Chondrocyte (in vitro differentiated cells): ENCODE results near the gene DHH. TPM values are rescaled to one million over a fixed set of nuclear protein-coding genes. Genes with fewer than 3 reads are reported as not detected.
"Not testable (repeated sequence)": the region's sequence is repeated elsewhere in the genome, so short reads cannot be mapped to it uniquely, and the experiment has no call there.

Experiments used
- DNase-seq: peaks from one replicate; pipeline ENCODE4 v3.0.0; 2021; ENCODE audit warnings: mixed read lengths, low spot score
- H3K27ac Mint-ChIP-seq: one replicate; pipeline ENCODE4 v1.8.0; 2021; ENCODE audit warnings: mild to moderate bottlenecking, moderate library complexity, mixed read lengths; ENCODE audit not compliant: unreplicated experiment
- H3K27me3 Mint-ChIP-seq: 2 replicates; pipeline ENCODE4 v1.8.0; 2021; ENCODE audit warnings: low read depth, mixed read lengths
- H3K36me3 Mint-ChIP-seq: 2 replicates; pipeline ENCODE4 v1.8.0; 2021; ENCODE audit warnings: low read depth, mixed read lengths
- H3K4me1 Mint-ChIP-seq: 2 replicates; pipeline ENCODE4 v1.8.0; 2021; ENCODE audit warnings: low read depth, mild to moderate bottlenecking, mixed read lengths
- H3K4me3 Mint-ChIP-seq: one replicate; pipeline ENCODE4 v1.8.0; 2021; ENCODE audit warnings: mild to moderate bottlenecking, moderate library complexity, mixed read lengths; ENCODE audit not compliant: unreplicated experiment
- H3K9me3 Mint-ChIP-seq: 2 replicates; pipeline ENCODE4 v1.8.0; 2021; ENCODE audit warnings: low read depth, mixed read lengths
- CTCF ChIP-seq: fragments of 200-600 bp; sonication (generic); IDR thresholded peaks from 2 replicates; pipeline ENCODE4 v1.5.0; 2021; ENCODE audit warnings: antibody characterized with exemption, mild to moderate bottlenecking, moderate library complexity
- total RNA-seq: library from RNA; stranded (reverse); gene quantifications from 3 replicates; pipeline ENCODE4 v1.2.1, GENCODE V29; 2021

The DHH gene
- total RNA-seq, 1 donor from 2014 or later = not detected

- no peaks in the 10 kb centered on the region for H3K27me3 Mint-ChIP-seq
- H3K36me3 Mint-ChIP-seq = no peaks in the 10 kb centered on the region
- peak overlapping the region; percentile 98 for H3K4me3 Mint-ChIP-seq
- H3K9me3 Mint-ChIP-seq = no peaks in the 10 kb centered on the region
- H3K27ac Mint-ChIP-seq = peak overlapping the region; percentile 95
- H3K4me1 Mint-ChIP-seq = peaks cover 17% of the 10 kb centered on the region
- no peak for TF ChIP-seq CTCF
- no peak for DNase-seq
Observed at GRCh38 chr12:49068879-49069506, 25.6 kb downstream of the DHH start.

GRCh38 chr12:49066120-49066519 is 28.5 kb downstream of the DHH start:
- Mint-ChIP-seq H3K4me3 (no peak overlapping the region), H3K27me3 (no peaks in the 10 kb centered on the region), H3K9me3 (no peaks in the 10 kb centered on the region), H3K27ac (no peak overlapping the region), H3K36me3 (no peaks in the 10 kb centered on the region), H3K4me1 (peaks cover 25% of the 10 kb centered on the region)
- no peak for DNase-seq
- no peak for TF ChIP-seq CTCF

GRCh38 chr12:49064767-49065152 is 29.8 kb downstream of the DHH start:
- Mint-ChIP-seq H3K9me3 (no peaks in the 10 kb centered on the region), H3K27me3 (no peaks in the 10 kb centered on the region), H3K4me1 (peaks cover 21% of the 10 kb centered on the region), H3K4me3 (no peak overlapping the region), H3K36me3 (no peaks in the 10 kb centered on the region), H3K27ac (no peak overlapping the region)
- no peak for TF ChIP-seq CTCF
- DNase-seq = no peak

- H3K27ac Mint-ChIP-seq, H3K36me3 Mint-ChIP-seq: not testable (repeated sequence)
- peak; percentile 52 for DNase-seq
Observed at GRCh38 chr12:49061916-49062315, 32.7 kb downstream of the DHH start.

GRCh38 chr12:49061157-49061650 is 33.4 kb downstream of the DHH start:
- Mint-ChIP-seq H3K4me1 (peaks cover 41% of the 10 kb centered on the region), H3K4me3 (peak overlapping the region; percentile 95), H3K27ac (peak overlapping the region; percentile 97), H3K27me3 (no peaks in the 10 kb centered on the region), H3K36me3 (peaks cover 2% of the 10 kb centered on the region), H3K9me3 (no peaks in the 10 kb centered on the region)
- DNase-seq = no peak
- no peak for TF ChIP-seq CTCF

More at GRCh38 chr12:49061916-49062315, 32.7 kb downstream of the DHH start:
- not testable (repeated sequence) for H3K27me3 Mint-ChIP-seq, H3K4me3 Mint-ChIP-seq, H3K9me3 Mint-ChIP-seq
- peaks cover 34% of the 10 kb centered on the region for H3K4me1 Mint-ChIP-seq
